ENCODE results near the gene MAN1A2.

DNA sequence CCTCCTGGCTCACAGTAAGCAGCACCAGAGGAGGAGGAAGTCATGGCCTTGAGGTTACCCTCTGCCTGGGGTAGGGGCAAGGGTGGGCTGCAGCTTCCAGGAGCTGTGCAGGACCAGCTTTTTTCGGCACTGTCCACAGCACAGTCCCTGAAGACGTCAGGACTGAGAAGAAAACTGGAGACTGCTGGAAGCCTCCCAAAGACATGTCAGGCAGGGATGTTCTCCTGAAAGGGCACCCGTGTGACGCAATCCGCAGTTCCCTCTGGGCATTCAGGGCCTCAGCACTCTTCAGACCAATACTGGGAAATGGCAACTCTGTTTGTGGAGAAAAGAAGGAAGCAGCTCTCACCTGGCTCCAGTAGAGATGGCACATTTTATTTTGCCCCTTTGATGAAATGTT, 173.8 kb downstream of the MAN1A2 start:
- TF ChIP-seq, protein P1, sequence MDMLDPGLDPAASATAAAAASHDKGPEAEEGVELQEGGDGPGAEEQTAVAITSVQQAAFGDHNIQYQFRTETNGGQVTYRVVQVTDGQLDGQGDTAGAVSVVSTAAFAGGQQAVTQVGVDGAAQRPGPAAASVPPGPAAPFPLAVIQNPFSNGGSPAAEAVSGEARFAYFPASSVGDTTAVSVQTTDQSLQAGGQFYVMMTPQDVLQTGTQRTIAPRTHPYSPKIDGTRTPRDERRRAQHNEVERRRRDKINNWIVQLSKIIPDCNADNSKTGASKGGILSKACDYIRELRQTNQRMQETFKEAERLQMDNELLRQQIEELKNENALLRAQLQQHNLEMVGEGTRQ (CRISPR knock-in tag; IDR thresholded peaks at IDR 0.05): no peak
- TF ChIP-seq NRF1 (conservative IDR thresholded peaks at IDR 0.05 in 1 of 2, IDR thresholded peaks at IDR 0.05 in 1 of 2) (no peak), ZNF184 (CRISPR knock-in tag; IDR thresholded peaks at IDR 0.05) (no peak), GTF2B (IDR thresholded peaks at IDR 0.05; ENCODE audit: extremely low read depth, insufficient read length) (no peak), E2F1 (CRISPR knock-in tag; IDR thresholded peaks at IDR 0.05) (no peak), MYNN (IDR thresholded peaks at IDR 0.05) (no peak), MYNN (CRISPR knock-in tag; IDR thresholded peaks at IDR 0.05) (no peak)

All from K562 (cell line).